LNCaP clone FGC (cell line): ENCODE measurements around the gene XDH.

Experiments used
- DNase-seq: peaks from one replicate; pipeline ENCODE4 v3.0.0-alpha.2; 2011; ENCODE audit warnings: low read depth
- H3K4me3 ChIP-seq: 2 replicates; pipeline ENCODE4 v1.5.1; 2011; ENCODE audit warnings: mild to moderate bottlenecking, low read depth, low read length, control low read depth
- TF ChIP-seq, protein P1 (sequence below): IDR thresholded peaks from 2 replicates; pipeline ENCODE4 v1.5.1; 2012; ENCODE audit warnings: mild to moderate bottlenecking; ENCODE audit not compliant: control insufficient read depth, insufficient read depth; ENCODE audit errors: extremely low read depth

Gene XDH

DNA sequence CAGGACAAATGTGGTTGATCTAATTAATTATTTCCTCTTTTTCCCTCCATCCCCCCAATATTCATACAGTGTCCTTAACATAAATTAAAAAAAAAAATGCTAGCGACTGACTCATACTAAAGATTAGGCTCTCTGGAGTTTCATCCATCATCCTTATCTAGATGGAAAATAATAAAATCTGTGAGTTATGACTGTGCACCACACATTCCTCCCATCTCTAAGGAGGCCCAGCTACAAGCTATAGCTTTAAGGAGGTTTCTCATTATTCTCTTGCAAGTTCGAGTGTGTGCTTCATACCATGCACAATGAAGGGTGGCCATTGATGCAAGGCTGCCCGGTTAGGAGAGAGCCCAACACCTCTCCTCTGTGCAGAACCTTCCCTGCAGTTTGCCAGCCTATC is 77.3 kb downstream of the XDH start:
- TF ChIP-seq, protein P1, sequence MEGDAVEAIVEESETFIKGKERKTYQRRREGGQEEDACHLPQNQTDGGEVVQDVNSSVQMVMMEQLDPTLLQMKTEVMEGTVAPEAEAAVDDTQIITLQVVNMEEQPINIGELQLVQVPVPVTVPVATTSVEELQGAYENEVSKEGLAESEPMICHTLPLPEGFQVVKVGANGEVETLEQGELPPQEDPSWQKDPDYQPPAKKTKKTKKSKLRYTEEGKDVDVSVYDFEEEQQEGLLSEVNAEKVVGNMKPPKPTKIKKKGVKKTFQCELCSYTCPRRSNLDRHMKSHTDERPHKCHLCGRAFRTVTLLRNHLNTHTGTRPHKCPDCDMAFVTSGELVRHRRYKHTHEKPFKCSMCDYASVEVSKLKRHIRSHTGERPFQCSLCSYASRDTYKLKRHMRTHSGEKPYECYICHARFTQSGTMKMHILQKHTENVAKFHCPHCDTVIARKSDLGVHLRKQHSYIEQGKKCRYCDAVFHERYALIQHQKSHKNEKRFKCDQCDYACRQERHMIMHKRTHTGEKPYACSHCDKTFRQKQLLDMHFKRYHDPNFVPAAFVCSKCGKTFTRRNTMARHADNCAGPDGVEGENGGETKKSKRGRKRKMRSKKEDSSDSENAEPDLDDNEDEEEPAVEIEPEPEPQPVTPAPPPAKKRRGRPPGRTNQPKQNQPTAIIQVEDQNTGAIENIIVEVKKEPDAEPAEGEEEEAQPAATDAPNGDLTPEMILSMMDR = no peak
- H3K4me3 ChIP-seq = no peak overlapping the region
- DNase-seq = no peak

- TF ChIP-seq, protein P1 = no peak
These were observed 78.5 kb downstream of the XDH start for GRCh38 chr2:31335921-31336585.

GRCh38 chr2:31334311-31335026 is 80.1 kb downstream of the XDH start:
- DNase-seq = peak; percentile 21
- no peak overlapping the region for H3K4me3 ChIP-seq
- TF ChIP-seq, protein P1 = no peak

More at GRCh38 chr2:31335921-31336585, 78.5 kb downstream of the XDH start:
- no peak overlapping the region for H3K4me3 ChIP-seq
- DNase-seq = no peak

DNA sequence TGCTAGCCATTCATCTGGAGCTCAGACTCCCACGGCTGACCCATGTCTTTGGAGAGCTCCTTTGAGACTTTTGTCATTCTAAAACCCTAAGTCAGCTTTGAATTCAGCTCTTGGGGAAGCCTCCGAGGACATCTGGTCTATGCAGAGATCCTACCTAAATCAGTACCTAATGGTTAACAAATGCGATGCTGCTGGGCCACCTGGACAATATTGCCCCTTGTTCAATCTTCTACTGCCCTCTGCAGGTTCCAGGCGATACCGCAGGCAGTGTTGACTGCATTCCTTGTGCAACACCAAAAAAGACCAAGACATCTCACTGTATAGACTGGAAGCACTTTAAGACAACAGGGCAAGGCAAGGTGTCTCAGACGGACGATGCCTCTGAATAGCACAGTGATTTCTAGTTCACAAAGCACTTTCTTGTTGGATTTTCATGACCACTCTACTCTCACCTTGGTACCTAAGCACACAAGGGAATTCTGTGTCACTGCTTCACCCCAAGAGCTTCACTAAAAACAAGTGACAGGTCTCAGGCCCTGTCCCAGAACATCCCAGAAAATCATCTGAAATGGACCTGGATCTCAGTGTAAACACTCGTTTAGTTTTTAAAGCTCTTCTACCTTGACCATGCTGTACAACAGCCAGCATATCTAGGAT is 80.9 kb downstream of the XDH start:
- peak; percentile 54 for DNase-seq
- TF ChIP-seq, protein P1 = peak; percentile 98
- no peak overlapping the region for H3K4me3 ChIP-seq

DNA sequence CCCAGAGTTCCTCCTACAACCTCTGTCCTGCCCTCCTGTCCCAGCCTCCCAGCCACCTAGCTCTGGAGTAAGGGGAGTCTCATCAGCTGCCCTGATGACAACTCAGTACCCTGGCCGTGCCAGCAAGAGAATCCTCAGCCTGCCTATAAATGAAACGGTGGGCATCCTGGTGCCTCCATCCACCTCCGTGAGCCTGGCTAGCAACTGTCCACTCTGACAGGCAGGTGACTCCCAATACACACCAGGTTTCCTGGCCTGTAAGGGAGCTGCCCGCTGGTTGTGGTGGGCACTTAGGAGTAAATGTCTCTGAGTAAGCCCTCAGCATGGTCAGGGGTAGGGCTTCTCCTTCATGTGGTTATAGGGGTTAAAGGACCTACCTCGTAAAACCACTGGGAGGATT is 81.5 kb downstream of the XDH start:
- TF ChIP-seq, protein P1 = no peak
- no peak overlapping the region for H3K4me3 ChIP-seq
- DNase-seq = no peak

GRCh38 chr2:31332521-31332920 is 82.0 kb downstream of the XDH start:
- DNase-seq = no peak

More at GRCh38 chr2:31332521-31332920, 82.0 kb downstream of the XDH start:
- no peak overlapping the region for H3K4me3 ChIP-seq
- TF ChIP-seq, protein P1 = no peak
